Activated CD4-positive, alpha-beta T cell treated with anti-CD3 and anti-CD28 coated beads, Interleukin-2, amount 10 ng/mL, durations not matched to agents 24 days and 14 days (primary cell): ENCODE measurements around the gene BTBD8. TPM values are rescaled to one million over a fixed set of nuclear protein-coding genes. Genes with fewer than 3 reads are reported as not detected.

ENCODE experiments used
- total RNA-seq: library from RNA; stranded (reverse); gene quantifications from 2 replicates; pipeline ENCODE4 v1.2.3, GENCODE V29; 2022

BTBD8 gene
- total RNA-seq, 1 donor from 2014 or later: 1.1 TPM

Other genes with a start within 250 kb of the BTBD8 start
- gene TGFBR3, start 194.2 kb upstream of the BTBD8 start, total RNA-seq: 5.3 and 7.4 TPM in 2 replicates
- not detected in 2 replicates for gene BRDT, start 130.9 kb upstream of the BTBD8 start, total RNA-seq
- 0.79 and 0.95 TPM in 2 replicates for gene EPHX4, start 50.4 kb upstream of the BTBD8 start, total RNA-seq
- not detected in 2 replicates for gene SETSIP, start 4.9 kb upstream of the BTBD8 start, total RNA-seq
- gene C1orf146, start 137.6 kb downstream of the BTBD8 start, total RNA-seq: not detected in 2 replicates
- 24.2 and 28.5 TPM in 2 replicates for gene GLMN, start 218.6 kb downstream of the BTBD8 start, total RNA-seq
- gene RPAP2, start 218.7 kb downstream of the BTBD8 start, total RNA-seq: 39.4 and 46.8 TPM in 2 replicates